Kidney (tissue), 14 donors: ENCODE measurements around the gene KCNB1. TPM values are rescaled to one million over a fixed set of nuclear protein-coding genes. Genes with fewer than 3 reads are reported as not detected.
A peak's percentile ranks its signal among the peaks of the same experiment; 100 is the strongest.

ENCODE experiments used
- DNase-seq, 5 donors: peaks; one replicate each; pipeline ENCODE4 v3.0.0-alpha.2; 2013 to 2020
- FAIRE-seq: peaks from 2 replicates; lab custom pipeline; 2012; peaks lifted over from hg19 to GRCh38; lab: Jason Lieb, UNC
- H3K27ac ChIP-seq, 2 donors: one replicate each; pipeline ENCODE4 v1.7.0; 2013; ENCODE audit warnings: low read depth in 2 of 2, low read length in 2 of 2, inconsistent platforms in 1 of 2
- H3K27me3 ChIP-seq: one replicate; pipeline ENCODE4 v1.7.1; 2013; ENCODE audit warnings: low read length, inconsistent platforms; ENCODE audit not compliant: control insufficient read depth, insufficient read depth
- H3K36me3 ChIP-seq, 3 donors: one replicate each; pipeline versions ENCODE4 v1.7.0 to v1.7.1; 2013; ENCODE audit warnings: low read length in 3 of 3, control low read depth in 1 of 3, inconsistent platforms in 1 of 3; ENCODE audit not compliant: insufficient read depth in 3 of 3, control insufficient read depth in 2 of 3
- H3K4me1 ChIP-seq, 3 donors: one replicate each; pipeline versions ENCODE4 v1.7.0 to v1.7.1; 2013; ENCODE audit warnings: low read length in 3 of 3, inconsistent platforms in 1 of 3, low read depth in 1 of 3; ENCODE audit not compliant: control insufficient read depth in 2 of 3, insufficient read depth in 2 of 3
- H3K4me3 ChIP-seq, 3 donors: one replicate each; pipeline versions ENCODE4 v1.7.0 to v1.8.1; 2013; ENCODE audit warnings: low read length in 3 of 3, control low read depth in 1 of 3, inconsistent platforms in 1 of 3
- H3K9ac ChIP-seq, 3 donors: one replicate each; pipeline versions ENCODE4 v1.7.0 to v1.7.1; 2013; ENCODE audit warnings: low read length in 3 of 3, control low read depth in 1 of 3, inconsistent platforms in 1 of 3
- H3K9me3 ChIP-seq, 3 donors: one replicate each; pipeline versions ENCODE4 v1.7.0 to v1.7.1; 2013; ENCODE audit warnings: low read length in 3 of 3, control low read depth in 1 of 3, inconsistent platforms in 1 of 3; ENCODE audit not compliant: control insufficient read depth in 2 of 3, insufficient read depth in 1 of 3
- CTCF ChIP-seq: IDR thresholded peaks from 3 replicates; pipeline ENCODE4 v1.5.1; 2012; ENCODE audit warnings: mild to moderate bottlenecking, moderate library complexity, borderline replicate concordance; ENCODE audit not compliant: insufficient read depth; ENCODE audit errors: extremely low read depth
- intact Hi-C: fragments of 100-400 bp; cut with DNase I; formaldehyde crosslinking; loops from one replicate; pipeline ENCODE4 v1.11.1; 2022
- polyA plus RNA-seq: library from polyadenylated mRNA; stranded (reverse); fragments of 350-450 nt; fragmentation: Illumina TruSeq; extraction: RNeasy Lipid Tissue Mini Kit (QIAGEN cat#74804); gene quantifications from one replicate; pipeline ENCODE4 v1.2.3, GENCODE V29; 2014; ENCODE audit warnings: low read depth, low replicate concordance; ENCODE audit not compliant: insufficient read depth
- total RNA-seq: library from RNA; stranded (reverse); fragmentation: NEBNext Ultra II Directional; extraction: Animal tissue kit (Norgen Biotek cat#: 25700); gene quantifications from one replicate; pipeline ENCODE4 v1.2.1, GENCODE V29; 2021
- donor health status: control.
- donor health status: control.
- donor health status: control.
- donor health status: control.
- donor health status: control.
- donor health status: DM: yes; HTN: yes; CAD: no.
- donor health status: Normal renal cell carcinoma (clear cell type).

Gene KCNB1
- total and polyA plus RNA-seq, 2 donors from 2014 or later, result 0.26 to 1.2 TPM

- FAIRE-seq (no peak), DNase-seq (peak in 1 of 5 donors; percentile 54)
- TF ChIP-seq CTCF, result no peak
- Histone ChIP-seq H3K27me3 (no peaks in the 10 kb centered on the region), H3K36me3 (no peaks in the 10 kb centered on the region), H3K4me1 (peaks cover 0 to 6% (median 0%) of the 10 kb centered on the region in 3 donors), H3K27ac (no peak overlapping the region), H3K9ac (no peak overlapping the region), H3K9me3 (no peaks in the 10 kb centered on the region), H3K4me3 (no peak overlapping the region)
- intact Hi-C loops, result no loop called here
Observed at GRCh38 chr20:49424536-49424935, 57.9 kb downstream of the KCNB1 start.

GRCh38 chr20:49422161-49422560, 60.3 kb downstream of the KCNB1 start:
- intact Hi-C loops, result no loop called here
- FAIRE-seq (no peak), DNase-seq (peak in 3 of 5 donors; percentile 60 to 68 (median 61))
- Histone ChIP-seq H3K4me3 (no peak overlapping the region), H3K4me1 (peaks cover 0 to 6% (median 0%) of the 10 kb centered on the region in 3 donors), H3K9ac (no peak overlapping the region), H3K27me3 (no peaks in the 10 kb centered on the region), H3K36me3 (no peaks in the 10 kb centered on the region), H3K9me3 (no peaks in the 10 kb centered on the region), H3K27ac (no peak overlapping the region)
- no peak for TF ChIP-seq CTCF

GRCh38 chr20:49420811-49421295, 61.6 kb downstream of the KCNB1 start:
- Histone ChIP-seq H3K9ac (no peak overlapping the region), H3K27ac (no peak overlapping the region), H3K36me3 (no peaks in the 10 kb centered on the region), H3K4me3 (no peak overlapping the region), H3K27me3 (no peaks in the 10 kb centered on the region), H3K4me1 (peaks cover 0 to 6% (median 0%) of the 10 kb centered on the region in 3 donors), H3K9me3 (no peaks in the 10 kb centered on the region)
- DNase-seq (no peak), FAIRE-seq (no peak)
- no peak for TF ChIP-seq CTCF
- intact Hi-C loops, result no loop called here

- Histone ChIP-seq H3K9me3 (no peaks in the 10 kb centered on the region), H3K4me3 (no peak overlapping the region), H3K27me3 (no peaks in the 10 kb centered on the region), H3K36me3 (no peaks in the 10 kb centered on the region), H3K4me1 (peaks cover 0 to 6% (median 0%) of the 10 kb centered on the region in 3 donors), H3K9ac (no peak overlapping the region), H3K27ac (no peak overlapping the region)
- intact Hi-C loops, result no loop called here
- TF ChIP-seq CTCF, result no peak
- no peak for FAIRE-seq
- DNase-seq, result no peak
Observed at GRCh38 chr20:49420292-49420691, 62.2 kb downstream of the KCNB1 start.
